Body of pancreas (tissue), 4 donors: ENCODE data around the gene NRXN2.

Experiments
- POLR2A ChIP-seq, 3 donors: fragments of 450-650 bp; IDR thresholded peaks; one replicate each; pipeline ENCODE4 v1.6.1; 2016; ENCODE audit warnings: antibody characterized with exemption in 3 of 3, mild to moderate bottlenecking in 2 of 3
- TF ChIP-seq, protein P1 (sequence below), 7 experiments: fragments of 450-650 bp in 4 of 7; fragments of 200-600 bp in 3 of 7; sonication (generic) in 3 of 7; IDR thresholded peaks; one replicate each; pipeline ENCODE4 v1.5.1; 2016 to 2019; ENCODE audit warnings: antibody characterized with exemption in 7 of 7

GRCh38 chr11:64627371-64627770, 95.6 kb downstream of the NRXN2 start:
- no peak for TF ChIP-seq POLR2A (IDR thresholded peaks at IDR 0.05)
- TF ChIP-seq, protein P1, sequence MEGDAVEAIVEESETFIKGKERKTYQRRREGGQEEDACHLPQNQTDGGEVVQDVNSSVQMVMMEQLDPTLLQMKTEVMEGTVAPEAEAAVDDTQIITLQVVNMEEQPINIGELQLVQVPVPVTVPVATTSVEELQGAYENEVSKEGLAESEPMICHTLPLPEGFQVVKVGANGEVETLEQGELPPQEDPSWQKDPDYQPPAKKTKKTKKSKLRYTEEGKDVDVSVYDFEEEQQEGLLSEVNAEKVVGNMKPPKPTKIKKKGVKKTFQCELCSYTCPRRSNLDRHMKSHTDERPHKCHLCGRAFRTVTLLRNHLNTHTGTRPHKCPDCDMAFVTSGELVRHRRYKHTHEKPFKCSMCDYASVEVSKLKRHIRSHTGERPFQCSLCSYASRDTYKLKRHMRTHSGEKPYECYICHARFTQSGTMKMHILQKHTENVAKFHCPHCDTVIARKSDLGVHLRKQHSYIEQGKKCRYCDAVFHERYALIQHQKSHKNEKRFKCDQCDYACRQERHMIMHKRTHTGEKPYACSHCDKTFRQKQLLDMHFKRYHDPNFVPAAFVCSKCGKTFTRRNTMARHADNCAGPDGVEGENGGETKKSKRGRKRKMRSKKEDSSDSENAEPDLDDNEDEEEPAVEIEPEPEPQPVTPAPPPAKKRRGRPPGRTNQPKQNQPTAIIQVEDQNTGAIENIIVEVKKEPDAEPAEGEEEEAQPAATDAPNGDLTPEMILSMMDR (IDR thresholded peaks at IDR 0.05): no peak
